GM19240 (cell line): ENCODE data around the gene SKI.
"Not testable (repeated sequence)": the region's sequence is repeated elsewhere in the genome, so short reads cannot be mapped to it uniquely, and the experiment has no call there.

Source experiments
- DNase-seq: peaks from one replicate; pipeline ENCODE4 v3.0.0; 2011; ENCODE audit warnings: low spot score; ENCODE audit not compliant: insufficient read length

The SKI gene

DNA sequence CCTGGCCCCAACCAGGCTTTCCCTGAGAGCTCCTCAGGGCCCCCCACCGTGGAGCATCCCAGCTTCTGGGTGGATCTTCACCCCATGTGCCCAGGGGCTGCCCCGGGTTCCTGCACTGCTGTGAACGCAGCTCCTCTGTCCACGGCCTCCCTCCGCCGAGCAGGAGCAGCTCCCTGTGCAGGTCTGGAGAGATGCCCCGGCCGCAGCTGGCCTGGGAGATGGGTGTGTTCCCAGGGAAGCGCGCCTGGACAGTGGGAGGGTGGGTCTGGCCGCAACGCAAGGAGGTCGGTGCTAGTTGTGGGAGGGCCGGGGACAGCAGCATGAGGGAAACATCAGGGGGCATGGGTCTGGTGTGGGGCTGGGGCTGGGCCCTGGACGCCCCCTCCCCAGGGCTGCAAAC, 91.9 kb downstream of the SKI start:
- DNase-seq: no peak

DNA sequence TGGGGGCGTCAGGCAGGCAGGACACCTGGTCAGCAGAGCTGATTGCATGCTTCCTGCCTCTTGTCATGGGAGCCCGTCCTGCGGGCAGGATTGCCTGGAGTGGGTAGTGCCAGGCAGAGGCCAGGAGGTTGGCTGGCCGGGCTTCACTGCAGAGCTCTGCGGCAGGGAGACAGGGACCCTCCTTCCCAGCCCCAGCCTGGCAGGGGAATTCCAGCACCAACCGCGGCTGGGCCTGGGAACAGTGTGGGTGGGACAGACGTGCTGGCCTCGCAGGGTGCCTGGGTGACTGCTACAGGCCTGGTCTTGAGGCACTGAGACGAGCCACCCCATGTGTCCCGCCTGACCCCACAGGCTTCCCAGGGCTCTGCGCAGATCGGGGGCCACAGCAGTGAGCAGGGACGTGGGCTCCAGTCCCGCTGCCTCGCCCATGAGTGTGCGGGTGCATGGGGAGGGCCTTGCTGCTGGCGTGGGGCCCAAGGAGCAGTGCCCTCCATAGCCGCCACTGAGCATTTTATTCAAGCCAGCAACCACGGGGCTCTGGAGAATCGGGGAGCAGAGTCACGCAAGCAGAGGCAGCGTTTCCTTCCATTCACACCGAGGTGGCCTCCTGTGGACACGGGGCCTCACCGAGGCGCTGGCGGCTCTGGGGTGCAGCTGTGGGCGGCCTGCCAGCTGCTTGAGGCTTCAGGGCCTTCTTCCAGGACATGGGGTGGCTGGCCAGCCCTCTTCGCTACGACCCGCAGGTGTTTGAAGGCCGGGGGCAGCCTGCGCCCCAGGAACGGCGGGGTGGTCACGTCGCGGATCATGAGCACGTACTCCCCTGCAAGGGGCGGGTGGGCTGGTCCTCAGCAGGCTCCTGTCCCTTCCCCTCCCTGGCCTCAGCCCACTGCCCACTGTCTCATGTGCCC, 92.9 kb downstream of the SKI start:
- no peak for DNase-seq

- DNase-seq: no peak
Observed at GRCh38 chr1:2322065-2322571, 94.0 kb downstream of the SKI start.

DNA sequence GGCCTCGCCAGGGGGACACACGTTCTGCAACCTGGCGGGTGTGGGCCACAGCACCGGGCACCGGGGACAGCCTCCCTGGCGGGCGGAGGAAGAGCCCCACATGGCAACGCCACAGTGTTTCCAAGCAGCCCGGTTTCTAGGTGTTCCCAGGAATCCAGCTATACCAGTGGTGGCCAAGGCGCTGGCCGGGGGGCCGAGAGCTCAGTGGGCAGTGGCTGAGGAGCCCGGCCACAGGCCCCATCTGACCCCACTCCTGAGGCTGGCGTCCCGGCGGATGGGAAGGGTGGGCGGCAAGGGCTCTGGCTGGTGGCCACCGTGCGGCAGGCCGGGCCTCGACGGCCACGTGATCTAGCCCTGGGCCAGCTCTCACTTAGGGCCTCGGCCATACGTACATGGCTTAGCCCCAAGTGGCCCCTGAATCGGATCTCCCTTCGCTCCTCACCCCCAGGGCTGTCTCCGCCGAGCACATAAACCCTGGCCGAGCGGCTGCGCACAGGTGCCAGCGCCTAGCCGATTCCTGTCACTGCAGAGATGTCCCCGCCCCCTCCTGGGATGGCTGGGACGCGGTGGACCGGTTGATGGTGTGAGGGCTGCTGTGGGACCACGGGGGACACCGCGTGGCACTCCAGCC, 94.6 kb downstream of the SKI start:
- DNase-seq: no peak

GRCh38 chr1:2323451-2323974, 95.4 kb downstream of the SKI start:
- no peak for DNase-seq

DNA sequence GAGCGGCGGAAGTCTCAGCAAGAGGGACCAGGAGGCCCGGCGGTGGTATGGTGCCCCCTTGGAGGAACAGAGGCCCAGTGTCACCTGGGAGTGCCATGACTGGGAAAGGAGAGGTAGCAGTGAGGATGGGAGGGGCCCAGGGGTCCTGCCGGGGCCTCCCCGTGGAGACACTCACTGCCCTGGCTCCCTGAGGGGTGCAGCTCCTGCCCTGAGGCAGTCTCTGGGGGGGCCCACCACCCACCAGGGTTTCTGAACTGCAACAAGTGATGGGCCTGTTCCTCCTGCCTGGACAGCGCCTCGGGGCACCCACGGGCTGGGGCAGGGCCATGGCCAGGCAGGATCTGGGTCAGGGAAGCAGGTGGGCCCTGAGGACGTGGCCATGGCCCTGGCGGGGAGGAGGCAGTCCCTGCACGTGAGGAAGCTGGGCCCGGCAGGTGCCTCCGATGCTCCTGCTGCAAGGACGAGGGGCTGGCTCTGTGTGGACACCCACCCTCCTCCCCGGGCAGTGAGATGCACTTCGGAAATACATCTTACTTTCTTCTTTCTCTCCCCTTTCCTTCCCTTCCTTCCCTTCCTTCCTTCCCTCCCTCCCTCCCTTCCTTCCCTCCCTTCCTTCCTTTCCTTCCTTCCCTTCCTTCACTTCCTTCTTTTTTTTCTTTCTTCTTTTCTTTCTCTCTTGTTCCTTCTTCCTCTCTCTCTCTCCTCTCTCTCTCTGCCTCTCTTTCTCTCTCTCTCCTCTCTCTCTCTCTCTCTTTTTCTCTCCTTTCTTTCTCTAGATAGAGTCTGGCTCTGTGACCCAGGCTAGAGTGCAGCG, 96.6 kb downstream of the SKI start:
- DNase-seq: no peak

DNA sequence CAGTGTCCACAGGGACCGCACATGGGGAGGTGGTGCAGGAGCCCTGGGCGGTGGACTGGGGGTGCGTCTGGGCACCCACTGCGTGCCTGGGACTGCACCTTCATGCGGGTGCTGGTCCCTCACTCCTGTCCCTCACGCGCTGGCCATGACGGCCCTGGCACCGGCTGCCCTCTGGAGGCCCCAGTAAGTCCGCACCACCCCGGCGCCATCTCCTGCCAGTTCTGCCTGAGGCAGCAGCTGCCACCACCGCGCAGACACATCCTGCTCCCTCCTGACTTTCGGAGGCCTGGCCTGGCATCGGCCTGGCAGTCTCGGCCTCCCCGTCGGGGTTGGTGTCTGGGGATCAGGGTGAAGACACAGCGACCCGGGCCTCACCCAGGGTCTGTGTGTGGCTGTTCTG, 98.4 kb downstream of the SKI start:
- DNase-seq: no peak

DNA sequence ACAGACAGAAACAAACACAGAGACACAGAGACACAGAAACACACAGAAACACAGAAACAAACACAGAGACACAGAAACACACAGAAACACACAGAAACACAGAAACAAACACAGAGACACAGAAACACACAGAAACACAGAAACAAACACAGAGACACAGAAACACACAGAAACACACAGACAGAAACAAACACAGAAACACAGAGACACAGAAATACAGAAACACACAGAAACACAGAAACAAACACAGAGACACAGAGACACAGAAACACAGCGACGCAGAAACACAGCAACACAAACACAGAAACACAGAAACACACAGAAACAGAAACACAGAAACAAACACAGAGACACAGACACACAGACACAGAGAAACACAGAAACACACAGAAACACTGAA, 99.0 kb downstream of the SKI start:
- DNase-seq: not testable (repeated sequence)

DNA sequence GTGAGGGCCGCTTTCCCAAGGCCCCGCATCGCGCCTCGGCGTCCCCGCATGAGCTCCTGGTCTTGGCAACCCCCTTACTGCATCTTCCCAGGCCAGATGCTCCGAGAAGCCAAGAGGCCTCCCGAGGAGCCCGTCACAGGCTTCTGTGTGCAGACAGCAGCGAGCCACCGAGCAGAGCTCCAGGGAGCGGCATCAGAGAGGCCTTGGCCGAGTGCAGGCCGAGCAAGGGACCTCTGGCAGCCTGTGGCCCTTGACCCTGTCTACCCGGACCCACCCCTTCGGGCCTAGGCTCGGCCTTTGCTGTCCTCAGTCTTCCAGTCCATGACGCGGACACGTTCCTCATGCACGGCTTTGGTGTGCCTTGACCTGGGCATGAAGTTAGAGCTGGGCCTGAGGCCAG, 99.7 kb downstream of the SKI start:
- DNase-seq: no peak

- DNase-seq: no peak
Observed at GRCh38 chr1:2328676-2329455, 100.7 kb downstream of the SKI start.

- no peak for DNase-seq
Observed at GRCh38 chr1:2330035-2330434, 101.9 kb downstream of the SKI start.

- no peak for DNase-seq
Observed at GRCh38 chr1:2330519-2331199, 102.5 kb downstream of the SKI start.

- DNase-seq: no peak
Observed at GRCh38 chr1:2331200-2331544, 103.1 kb downstream of the SKI start.

DNA sequence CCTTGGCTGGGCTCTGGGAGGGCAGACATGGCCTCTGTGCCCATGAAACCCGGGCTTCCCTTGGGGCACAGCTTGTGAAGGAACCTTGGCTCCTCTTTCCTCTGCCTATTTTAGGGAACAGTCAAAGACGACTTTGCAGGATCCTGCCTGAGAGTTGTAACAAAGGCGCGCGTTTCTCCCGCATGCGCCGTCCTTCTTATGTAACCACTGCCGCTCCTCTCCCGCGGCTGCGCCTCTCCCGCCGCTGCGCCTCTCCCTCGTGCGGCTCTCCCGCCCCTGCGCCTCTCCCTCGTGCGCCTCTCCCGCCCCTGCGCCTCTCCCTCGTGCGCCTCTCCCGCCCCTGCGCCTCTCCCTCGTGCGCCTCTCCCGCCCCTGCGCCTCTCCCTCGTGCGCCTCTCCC, 103.5 kb downstream of the SKI start:
- not testable (repeated sequence) for DNase-seq

- DNase-seq: no peak
Observed at GRCh38 chr1:2334366-2334765, 106.2 kb downstream of the SKI start.

- no peak for DNase-seq
Observed at GRCh38 chr1:2334883-2335534, 106.9 kb downstream of the SKI start.

- DNase-seq: no peak
Observed at GRCh38 chr1:2335721-2336455, 107.8 kb downstream of the SKI start.

DNA sequence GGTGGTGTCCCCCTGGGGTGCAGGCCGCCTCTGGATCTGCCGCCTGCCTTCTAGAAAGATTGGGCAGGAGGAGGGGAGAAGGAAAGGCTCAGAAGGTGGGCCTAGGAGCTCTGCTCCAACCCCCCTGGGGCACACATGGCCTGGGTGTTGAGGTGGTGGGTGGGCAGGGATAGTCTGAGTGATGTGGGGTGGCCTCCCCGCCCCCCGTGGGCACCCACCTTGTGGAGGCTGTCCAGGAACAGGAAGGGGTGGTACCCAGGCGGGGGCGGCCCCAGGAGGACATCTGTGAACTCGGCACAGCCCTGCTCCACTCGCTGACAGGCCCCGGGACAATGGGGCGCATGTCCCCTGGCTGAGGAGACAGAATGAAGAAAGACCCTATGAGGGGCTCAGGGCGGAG, 108.4 kb downstream of the SKI start:
- no peak for DNase-seq

DNA sequence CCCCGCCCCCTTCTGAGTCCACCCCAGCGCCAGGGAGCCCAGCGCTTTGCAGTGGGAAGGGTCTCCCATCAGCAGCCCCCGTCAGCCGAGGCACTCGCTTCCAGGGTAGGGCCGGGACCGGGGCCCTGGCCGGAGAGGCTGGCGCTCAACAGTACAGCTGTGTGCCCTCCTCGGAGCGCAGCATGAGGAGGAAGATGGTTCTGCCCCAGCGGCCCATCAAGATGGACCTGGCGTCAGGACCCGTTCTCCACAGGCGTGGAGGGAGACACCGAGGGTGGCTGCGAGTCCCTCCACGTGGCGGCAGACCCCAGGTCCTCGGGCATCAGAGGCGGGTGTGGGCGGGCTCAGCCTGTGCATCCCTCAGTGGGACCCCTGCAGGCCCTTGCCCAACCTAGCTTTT, 109.0 kb downstream of the SKI start:
- no peak for DNase-seq
